Loucy (cell line): Measurements from ENCODE around the gene KIAA0232.
A peak's percentile ranks its signal among the peaks of the same experiment; 100 is the strongest.

Source experiments
- H2AFZ ChIP-seq: fragments of 200-600 bp; sonication (generic); 2 replicates; pipeline ENCODE4 v1.6.0; 2016; ENCODE audit warnings: antibody characterized with exemption, mild to moderate bottlenecking, low read length, moderate library complexity
- H3F3A ChIP-seq: fragments of 200-600 bp; 2 replicates; pipeline ENCODE4 v1.6.0; 2016; ENCODE audit warnings: antibody characterized with exemption, low read depth, mild to moderate bottlenecking
- H3K27me3 ChIP-seq: fragments of 200-600 bp; sonication (generic); 2 replicates; pipeline ENCODE4 v1.6.1; 2014; ENCODE audit warnings: low read length, mild to moderate bottlenecking; ENCODE audit not compliant: insufficient read depth, poor library complexity, severe bottlenecking
- H3K36me3 ChIP-seq: fragments of 200-600 bp; sonication (generic); 2 replicates; pipeline ENCODE4 v1.6.1; 2016; ENCODE audit warnings: low read length; ENCODE audit not compliant: insufficient read depth
- H3K4me1 ChIP-seq: fragments of 200-600 bp; sonication (generic); 2 replicates; pipeline ENCODE4 v1.5.1; 2014; ENCODE audit warnings: low read length, mild to moderate bottlenecking; ENCODE audit not compliant: insufficient read depth, poor library complexity, severe bottlenecking
- H3K4me2 ChIP-seq: fragments of 200-600 bp; sonication (generic); 2 replicates; pipeline ENCODE4 v1.6.0; 2014; ENCODE audit warnings: antibody characterized with exemption, low read length, low read depth, mild to moderate bottlenecking; ENCODE audit not compliant: poor library complexity, severe bottlenecking
- H3K4me3 ChIP-seq: fragments of 200-600 bp; sonication (generic); 2 replicates; pipeline ENCODE4 v1.5.1; 2014; ENCODE audit warnings: low read length, mild to moderate bottlenecking, mixed read lengths; ENCODE audit not compliant: poor library complexity, severe bottlenecking
- H3K79me2 ChIP-seq: fragments of 200-600 bp; sonication (generic); 2 replicates; pipeline ENCODE4 v1.6.1; 2014; ENCODE audit warnings: low read length; ENCODE audit not compliant: insufficient read depth
- H3K9ac ChIP-seq: fragments of 200-600 bp; sonication (generic); 2 replicates; pipeline ENCODE4 v1.6.0; 2014; ENCODE audit warnings: mild to moderate bottlenecking, low read depth, low read length, moderate library complexity; ENCODE audit not compliant: poor library complexity, severe bottlenecking
- H3K9me2 ChIP-seq: fragments of 200-600 bp; sonication (generic); replicated peaks from 2 replicates; pipeline ENCODE4 v1.6.1; 2016; ENCODE audit warnings: low read depth, low read length, mixed read lengths
- H3K9me3 ChIP-seq: fragments of 200-600 bp; sonication (generic); 2 replicates; pipeline ENCODE4 v1.6.1; 2014; ENCODE audit warnings: mild to moderate bottlenecking, antibody characterized with exemption, low read length, low read depth; ENCODE audit not compliant: insufficient read depth
- H4K20me1 ChIP-seq: fragments of 200-600 bp; sonication (generic); 2 replicates; pipeline ENCODE4 v1.6.0; 2014; ENCODE audit warnings: antibody characterized with exemption, low read length, mild to moderate bottlenecking; ENCODE audit not compliant: insufficient read depth, poor library complexity, severe bottlenecking
- EZH2phosphoT487 ChIP-seq: fragments of 200-600 bp; IDR thresholded peaks from 2 replicates; pipeline ENCODE4 v1.6.1; 2018; ENCODE audit warnings: antibody characterized with exemption, mild to moderate bottlenecking, moderate library complexity, borderline replicate concordance
- TF ChIP-seq, protein P1 (sequence below): fragments of 200-600 bp; sonication (generic); conservative IDR thresholded peaks from 2 replicates; pipeline ENCODE4 v1.5.1; 2014; ENCODE audit warnings: mild to moderate bottlenecking, antibody characterized with exemption, low read length

KIAA0232 gene

GRCh38 chr4:6750286-6751221, 32.0 kb upstream of the KIAA0232 start:
- Histone ChIP-seq H3K9ac (no peak overlapping the region), H3K79me2 (no peaks in the 10 kb centered on the region), H3K4me2 (no peak overlapping the region), H3K27me3 (no peaks in the 10 kb centered on the region), H2AFZ (no peak overlapping the region), H3K36me3 (no peaks in the 10 kb centered on the region), H4K20me1 (no peaks in the 10 kb centered on the region), H3K4me3 (no peak overlapping the region), H3K9me2 (no peaks in the 10 kb centered on the region), H3K9me3 (no peaks in the 10 kb centered on the region), H3K4me1 (no peaks in the 10 kb centered on the region), H3F3A (no peaks in the 10 kb centered on the region)
- TF ChIP-seq EZH2phosphoT487: no peak
- TF ChIP-seq, protein P1, sequence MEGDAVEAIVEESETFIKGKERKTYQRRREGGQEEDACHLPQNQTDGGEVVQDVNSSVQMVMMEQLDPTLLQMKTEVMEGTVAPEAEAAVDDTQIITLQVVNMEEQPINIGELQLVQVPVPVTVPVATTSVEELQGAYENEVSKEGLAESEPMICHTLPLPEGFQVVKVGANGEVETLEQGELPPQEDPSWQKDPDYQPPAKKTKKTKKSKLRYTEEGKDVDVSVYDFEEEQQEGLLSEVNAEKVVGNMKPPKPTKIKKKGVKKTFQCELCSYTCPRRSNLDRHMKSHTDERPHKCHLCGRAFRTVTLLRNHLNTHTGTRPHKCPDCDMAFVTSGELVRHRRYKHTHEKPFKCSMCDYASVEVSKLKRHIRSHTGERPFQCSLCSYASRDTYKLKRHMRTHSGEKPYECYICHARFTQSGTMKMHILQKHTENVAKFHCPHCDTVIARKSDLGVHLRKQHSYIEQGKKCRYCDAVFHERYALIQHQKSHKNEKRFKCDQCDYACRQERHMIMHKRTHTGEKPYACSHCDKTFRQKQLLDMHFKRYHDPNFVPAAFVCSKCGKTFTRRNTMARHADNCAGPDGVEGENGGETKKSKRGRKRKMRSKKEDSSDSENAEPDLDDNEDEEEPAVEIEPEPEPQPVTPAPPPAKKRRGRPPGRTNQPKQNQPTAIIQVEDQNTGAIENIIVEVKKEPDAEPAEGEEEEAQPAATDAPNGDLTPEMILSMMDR: no peak

DNA sequence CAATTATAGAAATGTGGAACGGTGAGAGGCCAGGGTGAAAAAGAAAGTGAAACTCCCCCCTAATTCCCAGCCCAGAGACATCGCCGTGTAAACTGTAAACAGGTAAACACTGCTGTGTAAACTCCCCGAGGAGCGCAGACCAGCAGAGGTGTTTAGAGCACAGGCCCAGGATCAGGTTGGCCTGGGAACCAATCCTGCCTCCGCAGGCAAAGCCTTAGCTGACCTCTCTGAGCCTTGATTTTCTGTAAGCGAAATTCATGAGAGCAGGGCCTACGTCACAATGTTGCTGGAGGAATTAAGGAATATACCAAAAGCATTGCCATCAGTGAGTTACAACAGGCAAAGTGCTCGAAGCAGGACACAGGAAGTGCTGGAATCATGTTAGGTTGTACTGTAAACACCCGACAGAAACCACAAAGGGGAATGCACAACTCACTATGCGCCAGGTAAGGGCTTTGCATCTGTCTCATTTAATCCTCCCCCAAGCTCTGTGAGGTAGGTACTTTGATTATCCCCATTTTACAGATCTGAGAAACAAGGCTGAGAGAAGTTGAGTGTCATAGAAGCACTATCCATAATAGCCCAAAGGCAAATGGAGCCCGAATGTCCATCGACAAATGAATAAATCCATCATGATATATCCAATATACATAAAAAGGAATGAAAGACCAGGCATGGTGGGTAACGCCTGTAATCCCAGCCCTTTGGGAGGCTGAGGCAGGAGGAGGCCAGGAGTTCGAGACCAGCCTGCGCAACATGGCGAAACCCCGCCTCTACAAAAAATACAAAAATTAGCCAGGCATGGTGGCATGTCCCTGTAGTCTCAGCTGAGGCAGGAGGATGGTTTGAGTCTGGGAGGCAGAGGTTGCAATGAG, 30.7 kb upstream of the KIAA0232 start:
- Histone ChIP-seq H3K27me3 (no peaks in the 10 kb centered on the region), H3K9me3 (no peaks in the 10 kb centered on the region), H3K4me3 (no peak overlapping the region), H3K9me2 (no peaks in the 10 kb centered on the region), H3K36me3 (no peaks in the 10 kb centered on the region), H3K4me1 (no peaks in the 10 kb centered on the region), H4K20me1 (no peaks in the 10 kb centered on the region), H3F3A (no peaks in the 10 kb centered on the region), H2AFZ (0 out of 2 replicates have a peak overlapping the region, but pooled peaks have one; percentile 10), H3K79me2 (no peaks in the 10 kb centered on the region), H3K4me2 (no peak overlapping the region), H3K9ac (no peak overlapping the region)
- no peak for TF ChIP-seq EZH2phosphoT487
- TF ChIP-seq, protein P1: no peak

GRCh38 chr4:6752486-6752829, 30.1 kb upstream of the KIAA0232 start:
- Histone ChIP-seq H3F3A (no peaks in the 10 kb centered on the region), H3K9me3 (no peaks in the 10 kb centered on the region), H3K4me1 (no peaks in the 10 kb centered on the region), H3K4me2 (no peak overlapping the region), H3K27me3 (no peaks in the 10 kb centered on the region), H2AFZ (no peak overlapping the region), H3K79me2 (no peaks in the 10 kb centered on the region), H3K9me2 (no peaks in the 10 kb centered on the region), H4K20me1 (no peaks in the 10 kb centered on the region), H3K4me3 (no peak overlapping the region), H3K9ac (no peak overlapping the region), H3K36me3 (no peaks in the 10 kb centered on the region)
- TF ChIP-seq EZH2phosphoT487: no peak
- TF ChIP-seq, protein P1: no peak
